ENCODE results near the gene CCDC112.

CCDC112 gene

GRCh38 chr5:115267617-115268016, 28.8 kb downstream of the CCDC112 start:
- H3K4me3 ChIP-seq (ENCODE audit: control insufficient read depth, low read depth, low read length) = no peak overlapping the region
- DNase-seq (ENCODE audit: low read depth) = no peak
- TF ChIP-seq, protein P1, sequence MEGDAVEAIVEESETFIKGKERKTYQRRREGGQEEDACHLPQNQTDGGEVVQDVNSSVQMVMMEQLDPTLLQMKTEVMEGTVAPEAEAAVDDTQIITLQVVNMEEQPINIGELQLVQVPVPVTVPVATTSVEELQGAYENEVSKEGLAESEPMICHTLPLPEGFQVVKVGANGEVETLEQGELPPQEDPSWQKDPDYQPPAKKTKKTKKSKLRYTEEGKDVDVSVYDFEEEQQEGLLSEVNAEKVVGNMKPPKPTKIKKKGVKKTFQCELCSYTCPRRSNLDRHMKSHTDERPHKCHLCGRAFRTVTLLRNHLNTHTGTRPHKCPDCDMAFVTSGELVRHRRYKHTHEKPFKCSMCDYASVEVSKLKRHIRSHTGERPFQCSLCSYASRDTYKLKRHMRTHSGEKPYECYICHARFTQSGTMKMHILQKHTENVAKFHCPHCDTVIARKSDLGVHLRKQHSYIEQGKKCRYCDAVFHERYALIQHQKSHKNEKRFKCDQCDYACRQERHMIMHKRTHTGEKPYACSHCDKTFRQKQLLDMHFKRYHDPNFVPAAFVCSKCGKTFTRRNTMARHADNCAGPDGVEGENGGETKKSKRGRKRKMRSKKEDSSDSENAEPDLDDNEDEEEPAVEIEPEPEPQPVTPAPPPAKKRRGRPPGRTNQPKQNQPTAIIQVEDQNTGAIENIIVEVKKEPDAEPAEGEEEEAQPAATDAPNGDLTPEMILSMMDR (IDR thresholded peaks at IDR 0.05; ENCODE audit: control insufficient read depth, insufficient read depth, low read depth, low read length, missing control alignments) = no peak

DNA sequence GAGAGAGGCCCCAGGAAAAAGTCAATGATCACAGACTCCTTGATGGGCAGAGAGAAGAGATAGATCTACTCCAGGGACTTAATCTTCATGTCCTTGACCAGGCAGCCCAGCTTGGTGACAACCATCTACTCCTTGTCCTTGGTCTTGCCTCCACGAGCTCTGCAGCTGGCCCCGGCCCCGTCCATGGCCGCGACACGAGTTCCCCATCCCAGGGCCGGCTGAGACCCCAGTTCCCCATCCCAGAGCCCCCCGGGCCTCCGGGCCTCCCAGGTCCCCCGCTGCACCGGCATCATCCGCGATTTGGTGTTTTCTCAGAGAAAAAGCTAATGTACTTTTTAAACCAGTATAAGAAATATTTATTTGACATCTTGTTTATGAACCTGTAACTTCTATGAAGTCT, 31.2 kb downstream of the CCDC112 start:
- no peak overlapping the region for H3K4me3 ChIP-seq (ENCODE audit: control insufficient read depth, low read depth, low read length)
- TF ChIP-seq, protein P1 (IDR thresholded peaks at IDR 0.05; ENCODE audit: control insufficient read depth, insufficient read depth, low read depth, low read length, missing control alignments) = no peak
- DNase-seq (ENCODE audit: low read depth) = no peak

- no peak overlapping the region for H3K4me3 ChIP-seq (ENCODE audit: control insufficient read depth, low read depth, low read length)
- DNase-seq (ENCODE audit: low read depth) = no peak
- TF ChIP-seq, protein P1 (IDR thresholded peaks at IDR 0.05; ENCODE audit: control insufficient read depth, insufficient read depth, low read depth, low read length, missing control alignments) = no peak
Measured at GRCh38 chr5:115264786-115265185, 31.7 kb downstream of the CCDC112 start.

DNA sequence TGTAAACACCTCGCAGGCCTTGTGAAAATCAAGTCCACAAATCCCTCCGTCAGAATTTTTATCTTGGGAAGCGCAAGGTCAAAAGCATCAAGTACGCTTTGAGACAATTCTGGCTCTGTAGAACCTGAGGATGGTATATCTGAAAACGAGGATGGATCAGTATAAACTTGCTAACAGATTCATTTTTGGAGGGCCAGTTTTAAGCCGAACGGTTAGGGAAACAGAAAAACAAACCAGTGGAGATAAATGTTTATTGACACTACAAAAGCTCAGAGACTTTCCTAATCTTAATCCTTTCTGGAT, 33.4 kb downstream of the CCDC112 start:
- H3K4me3 ChIP-seq (ENCODE audit: control insufficient read depth, low read depth, low read length) = peak overlapping the region; percentile 75
- TF ChIP-seq, protein P1 (IDR thresholded peaks at IDR 0.05; ENCODE audit: control insufficient read depth, insufficient read depth, low read depth, low read length, missing control alignments) = no peak
- no peak for DNase-seq (ENCODE audit: low read depth)

DNA sequence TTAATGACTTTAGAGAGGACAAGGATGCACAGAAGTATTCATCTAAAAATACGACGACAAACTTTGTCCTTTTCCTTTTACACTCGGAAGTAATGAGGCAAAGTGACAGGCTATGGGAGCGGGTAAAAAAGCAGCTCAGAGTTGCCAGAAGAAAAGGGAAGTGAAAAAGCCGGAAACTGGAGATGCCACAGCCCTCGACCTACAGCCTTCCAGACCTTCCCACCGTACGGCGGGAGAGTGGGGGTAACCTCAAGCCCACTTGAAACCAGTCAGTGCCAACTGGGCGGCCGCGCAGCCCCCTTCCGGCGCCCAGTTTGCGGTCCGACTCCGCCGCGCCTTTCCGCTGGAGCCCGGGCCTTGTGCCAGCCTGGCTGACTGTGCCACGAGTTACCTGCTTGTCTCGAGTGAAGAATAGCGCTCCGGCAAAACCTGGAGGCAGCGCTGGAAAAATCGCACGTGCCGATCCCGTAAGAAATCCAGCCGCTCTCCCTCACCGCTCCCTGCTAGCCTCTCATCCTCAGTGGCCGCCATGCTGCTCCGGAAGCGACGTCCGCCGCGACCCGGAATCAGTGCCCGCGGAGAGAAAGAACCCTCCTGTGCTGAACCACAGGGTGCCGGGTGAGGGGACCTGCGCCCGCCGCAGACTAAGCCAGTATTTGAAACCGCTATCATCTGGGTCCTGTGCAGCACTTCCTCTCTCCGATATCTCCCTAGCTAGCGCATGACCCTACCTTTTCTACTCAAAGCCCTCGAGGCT, 34.0 kb downstream of the CCDC112 start, which contains the start of gene PGGT1B:
PGGT1B (minus strand) TSS at position 557 of the 757 bp plus-strand sequence; CDS start at position 531, 26 bp downstream.
- TF ChIP-seq, protein P1 (IDR thresholded peaks at IDR 0.05; ENCODE audit: control insufficient read depth, insufficient read depth, low read depth, low read length, missing control alignments) = no peak
- DNase-seq (ENCODE audit: low read depth) = no peak
- H3K4me3 ChIP-seq (ENCODE audit: control insufficient read depth, low read depth, low read length) = peak within 1 kb of the TSS; percentile 75

DNA sequence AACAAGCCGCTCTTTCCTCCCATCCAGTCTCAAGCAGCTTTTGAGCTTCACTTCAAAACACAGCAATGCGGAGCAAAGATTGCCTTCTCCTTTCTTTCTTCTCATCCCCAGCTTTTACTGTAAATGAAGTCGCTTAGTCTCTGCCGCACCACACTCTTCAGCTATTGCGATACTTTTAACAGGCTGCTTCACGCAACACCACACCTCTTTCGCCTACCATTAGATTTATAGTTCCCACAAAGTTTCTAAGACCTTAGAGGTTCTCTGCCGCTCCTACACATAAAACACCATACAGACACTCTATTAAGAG, 34.5 kb downstream of the CCDC112 start:
- peak overlapping the region; percentile 75 for H3K4me3 ChIP-seq (ENCODE audit: control insufficient read depth, low read depth, low read length)
- DNase-seq (ENCODE audit: low read depth) = no peak

More for the DNA sequence above, 34.5 kb downstream of the CCDC112 start:
- TF ChIP-seq, protein P1 (IDR thresholded peaks at IDR 0.05; ENCODE audit: control insufficient read depth, insufficient read depth, low read depth, low read length, missing control alignments) = no peak

Data from AG09309 (cell line).